Mesendoderm (in vitro differentiated cells): ENCODE data around the gene PTDSS2.
"Not testable (repeated sequence)": the region's sequence is repeated elsewhere in the genome, so short reads cannot be mapped to it uniquely, and the experiment has no call there.

Source experiments
- DNase-seq: peaks from one replicate; pipeline ENCODE4 v3.0.0; 2013
- H2AK5ac ChIP-seq: 2 replicates; pipeline ENCODE4 v1.6.1; 2013; ENCODE audit warnings: low read length, inconsistent platforms
- H2BK120ac ChIP-seq: 2 replicates; pipeline ENCODE4 v1.6.1; 2013; ENCODE audit warnings: low read depth, mild to moderate bottlenecking, low read length, moderate library complexity, mixed read lengths
- H2BK15ac ChIP-seq: replicated peaks from 2 replicates; pipeline ENCODE4 v1.6.1; 2013; ENCODE audit warnings: low read depth, mild to moderate bottlenecking, moderate library complexity
- H2BK5ac ChIP-seq: 2 replicates; pipeline ENCODE4 v1.6.1; 2013; ENCODE audit warnings: low read length, inconsistent platforms
- H3K18ac ChIP-seq: 2 replicates; pipeline ENCODE4 v1.6.1; 2013; ENCODE audit warnings: mild to moderate bottlenecking, low read length, mixed read lengths
- H3K23ac ChIP-seq: one replicate; pipeline ENCODE4 v1.6.1; 2013; ENCODE audit warnings: low read length
- H3K27ac ChIP-seq: 2 replicates; pipeline ENCODE4 v1.5.1; 2013; ENCODE audit warnings: low read depth, mild to moderate bottlenecking, inconsistent platforms, low read length, moderate library complexity
- H3K27me3 ChIP-seq: 2 replicates; pipeline ENCODE4 v1.6.1; 2013; ENCODE audit warnings: low read length, control low read depth, mild to moderate bottlenecking, inconsistent platforms; ENCODE audit not compliant: insufficient read depth, poor library complexity
- H3K36me3 ChIP-seq: 2 replicates; pipeline ENCODE4 v1.6.1; 2013; ENCODE audit warnings: low read length, inconsistent platforms; ENCODE audit not compliant: control insufficient read depth, insufficient read depth
- H3K4ac ChIP-seq: one replicate; pipeline ENCODE4 v1.6.1; 2013; ENCODE audit warnings: low read depth, mild to moderate bottlenecking, low read length, moderate library complexity
- H3K4me1 ChIP-seq: 2 replicates; pipeline ENCODE4 v1.6.1; 2013; ENCODE audit warnings: low read depth, low read length, inconsistent platforms; ENCODE audit not compliant: control insufficient read depth
- H3K4me2 ChIP-seq: 2 replicates; pipeline ENCODE4 v1.6.1; 2013; ENCODE audit warnings: low read length
- H3K4me3 ChIP-seq: 2 replicates; pipeline ENCODE4 v1.5.1; 2013; ENCODE audit warnings: mild to moderate bottlenecking, low read length
- H3K56ac ChIP-seq: one replicate; pipeline ENCODE4 v1.6.1; 2013; ENCODE audit warnings: low read length
- H3K79me1 ChIP-seq: 2 replicates; pipeline ENCODE4 v1.6.1; 2013; ENCODE audit warnings: low read length, inconsistent platforms
- H3K79me2 ChIP-seq: 2 replicates; pipeline ENCODE4 v1.6.1; 2013; ENCODE audit warnings: mild to moderate bottlenecking, low read length; ENCODE audit not compliant: control insufficient read depth, insufficient read depth
- H3K9ac ChIP-seq: 2 replicates; pipeline ENCODE4 v1.6.1; 2013; ENCODE audit warnings: low read length, inconsistent platforms
- H4K5ac ChIP-seq: one replicate; pipeline ENCODE4 v1.6.1; 2013; ENCODE audit warnings: low read length
- H4K8ac ChIP-seq: one replicate; pipeline ENCODE4 v1.6.1; 2013; ENCODE audit warnings: low read depth, mild to moderate bottlenecking, control low read depth, low read length, moderate library complexity
- WGBS: extraction: QIAGEN DNeasy Blood & Tissue Kit; methylation state at CpG from one replicate; pipeline ENCODE4 v1.1.7; 2013; ENCODE audit warnings: low lambda C conversion rate, missing lambda C conversion rate; ENCODE audit not compliant: insufficient coverage; ENCODE audit errors: extremely low coverage; 5-methylcytosine and 5-hydroxymethylcytosine counted together

PTDSS2 gene

GRCh38 chr11:468036-468435 lies 18.0 kb downstream of the PTDSS2 start:
- no peak overlapping the region for H4K8ac ChIP-seq
- H3K4me2 ChIP-seq = no peak overlapping the region
- H3K79me1 ChIP-seq = peaks cover 5% of the 10 kb centered on the region
- no peak overlapping the region for H3K18ac ChIP-seq
- H3K23ac ChIP-seq = no peak overlapping the region
- no peak overlapping the region for H3K4ac ChIP-seq
- H2BK120ac ChIP-seq = no peak overlapping the region
- H3K79me2 ChIP-seq = peaks cover 4% of the 10 kb centered on the region
- no peaks in the 10 kb centered on the region for H3K27me3 ChIP-seq
- no peak overlapping the region for H3K9ac ChIP-seq
- H2AK5ac ChIP-seq = no peak overlapping the region
- H2BK15ac ChIP-seq = no peak overlapping the region
- no CpG with 5 or more reads among the region's 12 CpGs for WGBS
- no peak for DNase-seq
- H3K36me3 ChIP-seq = no peaks in the 10 kb centered on the region
- H4K5ac ChIP-seq = no peak overlapping the region
- peaks cover 4% of the 10 kb centered on the region for H3K4me1 ChIP-seq
- H2BK5ac ChIP-seq = no peak overlapping the region
- H3K56ac ChIP-seq = peak overlapping the region; percentile 1
- no peak overlapping the region for H3K4me3 ChIP-seq
- no peak overlapping the region for H3K27ac ChIP-seq

- Histone ChIP-seq H3K23ac (no peak overlapping the region), H3K18ac (no peak overlapping the region), H3K27ac (no peak overlapping the region), H2BK120ac (no peak overlapping the region), H3K4me3 (no peak overlapping the region), H2AK5ac (no peak overlapping the region), H3K36me3 (no peaks in the 10 kb centered on the region), H4K5ac (no peak overlapping the region), H3K4ac (no peak overlapping the region), H3K4me1 (peaks cover 4% of the 10 kb centered on the region), H3K79me1 (peaks cover 5% of the 10 kb centered on the region), H3K27me3 (no peaks in the 10 kb centered on the region), H4K8ac (no peak overlapping the region), H3K4me2 (no peak overlapping the region), H3K9ac (no peak overlapping the region), H2BK15ac (no peak overlapping the region), H2BK5ac (no peak overlapping the region), H3K56ac (peak overlapping the region; percentile 1), H3K79me2 (peaks cover 4% of the 10 kb centered on the region)
- no CpG with 5 or more reads among the region's 6 CpGs for WGBS
- DNase-seq = no peak
These were observed 18.4 kb downstream of the PTDSS2 start for GRCh38 chr11:468493-468892.

- H3K79me2 ChIP-seq, H3K4ac ChIP-seq, H3K4me1 ChIP-seq, H3K4me3 ChIP-seq, H3K36me3 ChIP-seq, H4K8ac ChIP-seq, H3K18ac ChIP-seq, H2BK5ac ChIP-seq, H3K4me2 ChIP-seq, DNase-seq, H4K5ac ChIP-seq, H3K79me1 ChIP-seq, H3K23ac ChIP-seq, H2AK5ac ChIP-seq, H3K27me3 ChIP-seq, H2BK120ac ChIP-seq, H2BK15ac ChIP-seq, H3K27ac ChIP-seq: not testable (repeated sequence)
- Histone ChIP-seq H3K9ac (peak overlapping the region; percentile 41), H3K56ac (peak overlapping the region; percentile 84)
- no CpG with 5 or more reads among the region's 19 CpGs for WGBS
These were observed 19.1 kb downstream of the PTDSS2 start for GRCh38 chr11:469026-469683.

GRCh38 chr11:469684-470560 lies 19.8 kb downstream of the PTDSS2 start:
- no peak overlapping the region for H3K4ac ChIP-seq
- H3K56ac ChIP-seq = peak overlapping the region; percentile 84
- H4K5ac ChIP-seq = no peak overlapping the region
- H2BK15ac ChIP-seq = no peak overlapping the region
- H3K27ac ChIP-seq = no peak overlapping the region
- peak overlapping the region; percentile 80 for H3K23ac ChIP-seq
- H3K36me3 ChIP-seq = no peaks in the 10 kb centered on the region
- H3K4me1 ChIP-seq = peaks cover 4% of the 10 kb centered on the region
- peak; percentile 34 for DNase-seq
- no peak overlapping the region for H3K4me2 ChIP-seq
- no peak overlapping the region for H2AK5ac ChIP-seq
- H3K27me3 ChIP-seq = no peaks in the 10 kb centered on the region
- peaks cover 7% of the 10 kb centered on the region for H3K79me1 ChIP-seq
- H3K9ac ChIP-seq = peak overlapping the region; percentile 41
- H4K8ac ChIP-seq = no peak overlapping the region
- H3K4me3 ChIP-seq = no peak overlapping the region
- WGBS = no CpG with 5 or more reads among the region's 28 CpGs
- H3K79me2 ChIP-seq = peaks cover 6% of the 10 kb centered on the region
- no peak overlapping the region for H3K18ac ChIP-seq
- no peak overlapping the region for H2BK5ac ChIP-seq
- no peak overlapping the region for H2BK120ac ChIP-seq

- no peak overlapping the region for H3K9ac ChIP-seq
- no peak overlapping the region for H2BK120ac ChIP-seq
- peaks cover 14% of the 10 kb centered on the region for H3K79me1 ChIP-seq
- no peaks in the 10 kb centered on the region for H3K27me3 ChIP-seq
- H3K56ac ChIP-seq = no peak overlapping the region
- H3K23ac ChIP-seq = no peak overlapping the region
- no peak overlapping the region for H2BK15ac ChIP-seq
- H2AK5ac ChIP-seq = no peak overlapping the region
- no peak overlapping the region for H4K5ac ChIP-seq
- no peak overlapping the region for H4K8ac ChIP-seq
- no peak overlapping the region for H3K18ac ChIP-seq
- no peak for DNase-seq
- H3K4me2 ChIP-seq = no peak overlapping the region
- H3K4me1 ChIP-seq = peaks cover 4% of the 10 kb centered on the region
- no peak overlapping the region for H3K4ac ChIP-seq
- H3K36me3 ChIP-seq = peaks cover 2% of the 10 kb centered on the region
- H3K4me3 ChIP-seq = no peak overlapping the region
- no peak overlapping the region for H3K27ac ChIP-seq
- H3K79me2 ChIP-seq = peaks cover 12% of the 10 kb centered on the region
- WGBS = no CpG with 5 or more reads among the region's 61 CpGs
- H2BK5ac ChIP-seq = no peak overlapping the region
These were observed 21.5 kb downstream of the PTDSS2 start for GRCh38 chr11:471468-472145.
